ENCODE data around the gene RAD50.
"Not testable (repeated sequence)": the region's sequence is repeated elsewhere in the genome, so short reads cannot be mapped to it uniquely, and the experiment has no call there.

The RAD50 gene

GRCh38 chr5:132556763-132557477 is at the start of gene RAD50:
Gene RAD50, plus strand, starts transcription at chr5:132556977. Its CDS starts 348 bp downstream, at chr5:132557325.
- peak; percentile 61 to 69 for DNase-seq (ENCODE audit: low read depth in 2 of 2)

- DNase-seq (ENCODE audit: low read depth in 2 of 2): peak; percentile 74 to 75
Measured at GRCh38 chr5:132510076-132510475, 46.7 kb upstream of the RAD50 start.

GRCh38 chr5:132513618-132514336 is 43.0 kb upstream of the RAD50 start:
- not testable (repeated sequence) for DNase-seq (ENCODE audit: low read depth in 2 of 2)

- DNase-seq (ENCODE audit: low read depth in 2 of 2): not testable (repeated sequence)
Measured at GRCh38 chr5:132522067-132522466, 34.7 kb upstream of the RAD50 start.

- not testable (repeated sequence) for DNase-seq (ENCODE audit: low read depth in 2 of 2)
Measured at GRCh38 chr5:132524877-132525276, 31.9 kb upstream of the RAD50 start.

- no peak for DNase-seq (ENCODE audit: low read depth in 2 of 2)
Measured at GRCh38 chr5:132525299-132525724, 31.5 kb upstream of the RAD50 start.

GRCh38 chr5:132526290-132526973 is 30.3 kb upstream of the RAD50 start:
- peak; percentile 5 to 15 for DNase-seq (ENCODE audit: low read depth in 2 of 2)

GRCh38 chr5:132526974-132527564 is 29.7 kb upstream of the RAD50 start:
- no peak for DNase-seq (ENCODE audit: low read depth in 2 of 2)

GRCh38 chr5:132528021-132528420 is 28.8 kb upstream of the RAD50 start:
- no peak for DNase-seq (ENCODE audit: low read depth in 2 of 2)

GRCh38 chr5:132528866-132529634 is 27.7 kb upstream of the RAD50 start:
- DNase-seq (ENCODE audit: low read depth in 2 of 2): no peak

- DNase-seq (ENCODE audit: low read depth in 2 of 2): no peak
Measured at GRCh38 chr5:132530946-132531345, 25.8 kb upstream of the RAD50 start.

- no peak for DNase-seq (ENCODE audit: low read depth in 2 of 2)
Measured at GRCh38 chr5:132539716-132540115, 17.1 kb upstream of the RAD50 start.

GRCh38 chr5:132540149-132540548 is 16.6 kb upstream of the RAD50 start:
- no peak for DNase-seq (ENCODE audit: low read depth in 2 of 2)

- DNase-seq (ENCODE audit: low read depth in 2 of 2): no peak
Measured at GRCh38 chr5:132540764-132541163, 16.0 kb upstream of the RAD50 start.

- no peak for DNase-seq (ENCODE audit: low read depth in 2 of 2)
Measured at GRCh38 chr5:132543472-132544201, 13.1 kb upstream of the RAD50 start, which contains the start of gene IL5. Gene IL5, minus strand, starts transcription at chr5:132543522. Its CDS starts 44 bp downstream, at chr5:132543478.

GRCh38 chr5:132546108-132546507 is 10.7 kb upstream of the RAD50 start:
- no peak for DNase-seq (ENCODE audit: low read depth in 2 of 2)

GRCh38 chr5:132547269-132547668 is 9.5 kb upstream of the RAD50 start:
- DNase-seq (ENCODE audit: low read depth in 2 of 2): no peak

GRCh38 chr5:132548834-132549233 is 7.9 kb upstream of the RAD50 start:
- not testable (repeated sequence) for DNase-seq (ENCODE audit: low read depth in 2 of 2)

GRCh38 chr5:132549576-132549975 is 7.2 kb upstream of the RAD50 start:
- no peak for DNase-seq (ENCODE audit: low read depth in 2 of 2)

- no peak for DNase-seq (ENCODE audit: low read depth in 2 of 2)
Measured at GRCh38 chr5:132556153-132556762, 519 bp upstream of the RAD50 start.

All from fibroblast of skin of left biceps (primary cell).